Nephron progenitor cell (in vitro differentiated cells): ENCODE results near the gene PPFIBP2.

Source experiments
- DNase-seq: peaks from one replicate; pipeline ENCODE4 v3.0.0; 2021
- H3K27ac Mint-ChIP-seq: 2 replicates; pipeline ENCODE4 v1.8.0; 2021; ENCODE audit warnings: mild to moderate bottlenecking, moderate library complexity, mixed read lengths
- H3K27me3 Mint-ChIP-seq: 2 replicates; pipeline ENCODE4 v1.8.0; 2021; ENCODE audit warnings: mild to moderate bottlenecking, low read depth, mixed read lengths; ENCODE audit not compliant: poor library complexity
- H3K36me3 Mint-ChIP-seq: 2 replicates; pipeline ENCODE4 v1.8.0; 2021; ENCODE audit warnings: low read depth, mixed read lengths
- H3K4me1 Mint-ChIP-seq: 2 replicates; pipeline ENCODE4 v1.8.0; 2021; ENCODE audit warnings: mixed read lengths
- H3K4me3 Mint-ChIP-seq: 2 replicates; pipeline ENCODE4 v1.8.0; 2021; ENCODE audit warnings: mild to moderate bottlenecking, moderate library complexity, mixed read lengths
- H3K9me3 Mint-ChIP-seq: 2 replicates; pipeline ENCODE4 v1.8.0; 2021; ENCODE audit warnings: mild to moderate bottlenecking, moderate library complexity, mixed read lengths
- TF ChIP-seq, protein P1 (sequence below): fragments of 200-600 bp; sonication (generic); IDR thresholded peaks from 2 replicates; pipeline ENCODE4 v1.5.0; 2021; ENCODE audit warnings: antibody characterized with exemption

The PPFIBP2 gene

GRCh38 chr11:7487360-7487759 is 26.4 kb upstream of the PPFIBP2 start:
- H3K27ac Mint-ChIP-seq: no peak overlapping the region
- H3K9me3 Mint-ChIP-seq: no peaks in the 10 kb centered on the region
- H3K4me1 Mint-ChIP-seq: peaks cover 23% of the 10 kb centered on the region
- peaks cover 3% of the 10 kb centered on the region for H3K27me3 Mint-ChIP-seq
- no peak for DNase-seq
- no peaks in the 10 kb centered on the region for H3K36me3 Mint-ChIP-seq
- TF ChIP-seq, protein P1, sequence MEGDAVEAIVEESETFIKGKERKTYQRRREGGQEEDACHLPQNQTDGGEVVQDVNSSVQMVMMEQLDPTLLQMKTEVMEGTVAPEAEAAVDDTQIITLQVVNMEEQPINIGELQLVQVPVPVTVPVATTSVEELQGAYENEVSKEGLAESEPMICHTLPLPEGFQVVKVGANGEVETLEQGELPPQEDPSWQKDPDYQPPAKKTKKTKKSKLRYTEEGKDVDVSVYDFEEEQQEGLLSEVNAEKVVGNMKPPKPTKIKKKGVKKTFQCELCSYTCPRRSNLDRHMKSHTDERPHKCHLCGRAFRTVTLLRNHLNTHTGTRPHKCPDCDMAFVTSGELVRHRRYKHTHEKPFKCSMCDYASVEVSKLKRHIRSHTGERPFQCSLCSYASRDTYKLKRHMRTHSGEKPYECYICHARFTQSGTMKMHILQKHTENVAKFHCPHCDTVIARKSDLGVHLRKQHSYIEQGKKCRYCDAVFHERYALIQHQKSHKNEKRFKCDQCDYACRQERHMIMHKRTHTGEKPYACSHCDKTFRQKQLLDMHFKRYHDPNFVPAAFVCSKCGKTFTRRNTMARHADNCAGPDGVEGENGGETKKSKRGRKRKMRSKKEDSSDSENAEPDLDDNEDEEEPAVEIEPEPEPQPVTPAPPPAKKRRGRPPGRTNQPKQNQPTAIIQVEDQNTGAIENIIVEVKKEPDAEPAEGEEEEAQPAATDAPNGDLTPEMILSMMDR: no peak
- no peak overlapping the region for H3K4me3 Mint-ChIP-seq

DNA sequence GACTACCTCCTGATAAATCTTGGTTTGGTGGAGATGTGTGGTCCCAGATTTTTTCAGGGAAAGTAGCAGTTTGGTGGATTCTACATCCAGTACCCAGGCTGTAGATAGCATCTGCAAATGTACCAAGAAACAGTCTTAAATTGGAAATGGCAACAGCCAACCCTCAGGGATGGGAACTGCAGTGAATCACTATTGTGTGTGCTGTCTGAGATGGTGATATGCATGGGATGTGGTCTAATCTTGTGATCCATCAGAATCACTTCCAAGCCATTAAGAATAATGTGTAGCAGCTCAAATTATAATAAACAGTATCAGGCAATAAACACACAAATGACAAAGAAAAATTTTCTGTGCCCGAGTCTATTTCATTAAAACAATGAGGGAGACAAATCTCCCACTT is 25.1 kb upstream of the PPFIBP2 start:
- Mint-ChIP-seq H3K4me3 (no peak overlapping the region), H3K9me3 (no peaks in the 10 kb centered on the region), H3K27ac (no peak overlapping the region), H3K4me1 (peaks cover 23% of the 10 kb centered on the region), H3K36me3 (no peaks in the 10 kb centered on the region), H3K27me3 (peaks cover 3% of the 10 kb centered on the region)
- DNase-seq: no peak
- TF ChIP-seq, protein P1: no peak

- Mint-ChIP-seq H3K36me3 (no peaks in the 10 kb centered on the region), H3K4me3 (no peak overlapping the region), H3K27me3 (peaks cover 3% of the 10 kb centered on the region), H3K9me3 (no peaks in the 10 kb centered on the region), H3K4me1 (peaks cover 19% of the 10 kb centered on the region), H3K27ac (no peak overlapping the region)
- TF ChIP-seq, protein P1: no peak
- no peak for DNase-seq
Measured at GRCh38 chr11:7489376-7489775, 24.4 kb upstream of the PPFIBP2 start.

GRCh38 chr11:7490054-7490453 is 23.7 kb upstream of the PPFIBP2 start:
- TF ChIP-seq, protein P1: no peak
- no peak overlapping the region for H3K4me3 Mint-ChIP-seq
- H3K4me1 Mint-ChIP-seq: peaks cover 14% of the 10 kb centered on the region
- H3K27ac Mint-ChIP-seq: no peak overlapping the region
- no peaks in the 10 kb centered on the region for H3K36me3 Mint-ChIP-seq
- DNase-seq: no peak
- peaks cover 3% of the 10 kb centered on the region for H3K27me3 Mint-ChIP-seq
- H3K9me3 Mint-ChIP-seq: no peaks in the 10 kb centered on the region

DNA sequence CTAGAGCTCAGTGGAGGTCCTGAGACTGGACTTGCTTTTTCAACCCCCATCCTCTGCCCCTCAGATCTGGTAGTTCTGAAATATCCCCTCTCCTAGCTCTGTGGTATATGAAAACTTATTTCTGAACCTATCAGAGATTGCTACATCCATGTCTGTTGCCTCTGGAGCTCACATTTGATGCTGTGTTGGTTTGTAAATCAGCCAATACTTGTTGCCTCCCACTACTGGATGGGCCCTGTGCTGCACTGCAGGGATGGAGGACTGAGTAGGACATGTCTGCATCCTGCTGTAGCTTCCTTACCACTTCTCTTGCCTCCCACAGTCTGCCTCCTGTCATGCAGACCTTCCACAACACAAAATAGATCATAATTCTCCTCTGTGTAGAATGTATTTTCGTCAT is 23.3 kb upstream of the PPFIBP2 start:
- Mint-ChIP-seq H3K4me3 (no peak overlapping the region), H3K36me3 (no peaks in the 10 kb centered on the region), H3K27me3 (peaks cover 3% of the 10 kb centered on the region), H3K9me3 (no peaks in the 10 kb centered on the region), H3K27ac (no peak overlapping the region), H3K4me1 (peaks cover 10% of the 10 kb centered on the region)
- DNase-seq: no peak
- TF ChIP-seq, protein P1: no peak

DNA sequence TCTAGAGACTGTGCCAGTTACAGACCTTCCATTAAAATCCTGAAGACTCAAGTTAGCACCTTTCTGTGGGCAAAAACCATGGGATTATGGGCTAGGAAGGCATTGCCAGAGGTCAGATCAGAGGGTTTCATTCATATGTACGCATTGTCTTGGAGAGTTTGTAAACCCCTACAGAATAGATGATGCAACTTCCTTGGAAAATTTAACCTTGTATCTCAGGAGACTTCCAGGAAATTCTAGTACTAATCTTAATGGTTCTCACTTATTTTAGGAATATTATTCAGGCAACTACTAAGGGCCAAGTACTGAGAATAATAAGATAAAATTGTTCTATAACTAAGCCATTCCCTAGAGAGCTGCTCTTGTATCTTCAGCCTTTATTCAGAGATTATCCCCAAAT is 21.5 kb upstream of the PPFIBP2 start:
- Mint-ChIP-seq H3K9me3 (no peaks in the 10 kb centered on the region), H3K4me3 (no peak overlapping the region), H3K4me1 (no peaks in the 10 kb centered on the region), H3K36me3 (no peaks in the 10 kb centered on the region), H3K27ac (no peak overlapping the region), H3K27me3 (peaks cover 3% of the 10 kb centered on the region)
- no peak for DNase-seq
- TF ChIP-seq, protein P1: no peak
